AG09309 (cell line): ENCODE measurements around the gene FAM3A.
"Not testable (repeated sequence)": the region's sequence is repeated elsewhere in the genome, so short reads cannot be mapped to it uniquely, and the experiment has no call there.

Source experiments
- DNase-seq: peaks from one replicate; pipeline ENCODE4 v3.0.0-alpha.2; 2010; ENCODE audit warnings: low read depth
- H3K4me3 ChIP-seq: 2 replicates; pipeline ENCODE4 v1.5.1; 2011; ENCODE audit warnings: mild to moderate bottlenecking, low read depth, low read length, moderate library complexity; ENCODE audit not compliant: control insufficient read depth
- TF ChIP-seq, protein P1 (sequence below): IDR thresholded peaks from 2 replicates; pipeline ENCODE4 v1.5.1; 2011; ENCODE audit warnings: mild to moderate bottlenecking, low read depth, low read length, inconsistent platforms; ENCODE audit not compliant: insufficient read depth, control insufficient read depth; ENCODE audit errors: missing control alignments

FAM3A gene

DNA sequence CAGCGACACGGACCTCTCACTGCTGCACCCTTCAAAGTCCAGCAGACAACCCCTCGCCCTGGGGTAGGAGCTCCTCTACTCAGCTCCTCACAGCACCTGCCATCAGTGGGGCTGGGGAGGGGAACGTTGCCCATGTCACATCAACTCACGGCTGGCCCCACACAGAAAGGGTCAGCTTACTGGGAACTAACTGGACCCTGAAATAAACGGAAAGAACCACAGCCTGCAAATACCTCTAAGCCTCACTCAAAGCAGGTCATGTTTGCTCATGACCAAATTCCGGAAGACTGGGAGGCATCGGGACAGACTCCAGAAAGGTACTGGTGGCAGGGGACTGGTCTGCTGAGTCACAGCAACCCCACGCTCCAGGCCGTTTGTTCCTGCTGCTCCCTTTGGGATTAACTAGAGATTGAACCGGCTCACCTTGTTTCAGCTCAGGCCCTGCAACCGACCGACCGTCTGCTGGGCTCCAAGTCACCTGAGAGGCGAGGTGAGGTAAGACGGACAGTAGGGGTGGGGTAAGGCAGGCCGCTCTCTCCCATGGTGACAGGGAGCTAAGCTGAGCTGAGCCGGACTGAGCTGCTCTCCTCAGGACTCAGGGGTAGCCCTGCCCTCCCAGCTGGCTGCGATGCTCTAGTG lies 25.0 kb upstream of the FAM3A start:
- TF ChIP-seq, protein P1, sequence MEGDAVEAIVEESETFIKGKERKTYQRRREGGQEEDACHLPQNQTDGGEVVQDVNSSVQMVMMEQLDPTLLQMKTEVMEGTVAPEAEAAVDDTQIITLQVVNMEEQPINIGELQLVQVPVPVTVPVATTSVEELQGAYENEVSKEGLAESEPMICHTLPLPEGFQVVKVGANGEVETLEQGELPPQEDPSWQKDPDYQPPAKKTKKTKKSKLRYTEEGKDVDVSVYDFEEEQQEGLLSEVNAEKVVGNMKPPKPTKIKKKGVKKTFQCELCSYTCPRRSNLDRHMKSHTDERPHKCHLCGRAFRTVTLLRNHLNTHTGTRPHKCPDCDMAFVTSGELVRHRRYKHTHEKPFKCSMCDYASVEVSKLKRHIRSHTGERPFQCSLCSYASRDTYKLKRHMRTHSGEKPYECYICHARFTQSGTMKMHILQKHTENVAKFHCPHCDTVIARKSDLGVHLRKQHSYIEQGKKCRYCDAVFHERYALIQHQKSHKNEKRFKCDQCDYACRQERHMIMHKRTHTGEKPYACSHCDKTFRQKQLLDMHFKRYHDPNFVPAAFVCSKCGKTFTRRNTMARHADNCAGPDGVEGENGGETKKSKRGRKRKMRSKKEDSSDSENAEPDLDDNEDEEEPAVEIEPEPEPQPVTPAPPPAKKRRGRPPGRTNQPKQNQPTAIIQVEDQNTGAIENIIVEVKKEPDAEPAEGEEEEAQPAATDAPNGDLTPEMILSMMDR, result no peak
- H3K4me3 ChIP-seq, result no peak overlapping the region
- no peak for DNase-seq

DNA sequence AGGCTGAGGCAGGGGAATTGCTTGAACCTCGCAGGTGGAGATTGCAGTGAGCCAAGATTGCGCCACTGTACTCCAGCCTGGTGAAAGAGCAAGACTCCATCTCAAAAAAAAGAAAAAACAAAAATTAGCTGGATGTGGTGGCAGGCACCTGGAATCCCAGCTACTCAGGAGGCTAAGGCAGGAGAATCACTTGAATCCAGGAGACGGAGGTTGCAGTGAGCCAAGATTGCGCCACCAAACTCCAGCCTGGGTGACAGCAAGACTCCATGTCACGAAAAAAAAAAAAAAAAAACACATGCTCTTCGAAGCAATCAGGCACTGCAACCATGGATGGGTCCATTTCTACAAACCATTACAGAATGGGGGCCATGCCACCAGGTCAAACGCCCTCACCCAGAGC lies 24.3 kb upstream of the FAM3A start:
- not testable (repeated sequence) for DNase-seq, H3K4me3 ChIP-seq

DNA sequence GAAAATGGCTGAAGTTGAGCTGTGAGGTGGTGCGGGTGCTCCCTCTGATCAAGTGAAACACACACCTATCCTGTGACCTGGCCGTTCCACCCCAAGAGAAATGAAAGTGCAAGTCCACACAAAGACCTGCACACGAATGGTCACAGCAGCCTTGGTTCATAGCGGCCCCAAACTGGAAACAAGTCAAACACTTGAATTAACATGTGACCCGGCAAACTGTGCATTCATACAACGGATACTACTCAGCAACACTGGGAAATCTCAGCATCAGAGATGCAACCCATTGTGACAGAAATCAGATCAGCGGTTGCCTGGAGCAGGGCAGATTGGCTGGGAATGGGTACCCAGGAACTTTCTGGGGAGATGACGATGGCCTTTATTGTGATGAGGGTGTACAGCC lies 23.0 kb upstream of the FAM3A start:
- TF ChIP-seq, protein P1, result no peak
- DNase-seq, result no peak
- H3K4me3 ChIP-seq, result no peak overlapping the region

- TF ChIP-seq, protein P1, result no peak
- DNase-seq, result no peak
- H3K4me3 ChIP-seq, result no peak overlapping the region
Observed at GRCh38 chrX:154535892-154536291, 19.9 kb upstream of the FAM3A start.

DNA sequence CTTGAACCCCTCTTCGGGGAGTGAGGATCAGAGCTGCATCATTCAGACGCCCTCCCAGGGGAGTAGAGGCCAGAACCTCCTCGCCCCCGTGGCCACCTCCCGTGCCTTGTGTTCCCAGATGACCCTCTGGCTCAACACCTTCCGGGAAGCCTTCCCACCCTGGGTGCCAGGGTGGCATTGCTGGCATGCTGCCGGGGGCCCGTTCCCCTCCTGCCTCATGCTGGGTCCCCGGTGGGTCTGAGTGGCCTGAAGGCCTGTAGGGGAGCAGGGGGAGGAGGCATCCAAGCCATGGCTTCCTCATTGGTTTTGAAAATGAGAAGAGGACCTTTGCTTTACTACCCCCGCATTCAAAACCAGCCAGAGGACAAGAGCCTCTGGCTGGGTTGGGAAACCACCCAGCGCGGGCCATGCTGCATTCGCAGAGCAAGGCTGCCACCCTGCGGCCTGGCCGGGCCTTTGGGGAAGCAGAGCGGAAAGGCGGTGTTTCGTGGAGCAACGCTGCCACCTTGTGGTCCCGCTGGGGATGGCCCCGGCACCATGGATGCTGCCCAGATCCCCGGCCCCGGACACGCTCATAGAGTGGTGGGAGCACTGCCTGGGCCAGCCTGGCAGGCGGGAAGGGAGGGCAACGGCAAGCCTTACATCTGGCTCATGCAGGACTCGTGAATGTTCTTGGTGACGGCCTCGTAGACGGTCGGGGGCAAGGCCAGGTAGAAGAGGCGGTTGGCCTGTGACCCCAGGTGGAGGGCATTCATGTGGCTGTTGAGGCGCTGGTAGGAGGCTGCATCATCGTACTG lies 18.7 kb upstream of the FAM3A start:
- DNase-seq, result peak; percentile 45
- TF ChIP-seq, protein P1, result peak; percentile 100
- no peak overlapping the region for H3K4me3 ChIP-seq

GRCh38 chrX:154532690-154533089 lies 16.7 kb upstream of the FAM3A start:
- no peak overlapping the region for H3K4me3 ChIP-seq
- no peak for DNase-seq
- TF ChIP-seq, protein P1, result no peak

- TF ChIP-seq, protein P1, result no peak
- H3K4me3 ChIP-seq, result no peak overlapping the region
- no peak for DNase-seq
Observed at GRCh38 chrX:154531626-154532025, 15.6 kb upstream of the FAM3A start.
